ENCODE results near the gene PCARE.

The PCARE gene

DNA sequence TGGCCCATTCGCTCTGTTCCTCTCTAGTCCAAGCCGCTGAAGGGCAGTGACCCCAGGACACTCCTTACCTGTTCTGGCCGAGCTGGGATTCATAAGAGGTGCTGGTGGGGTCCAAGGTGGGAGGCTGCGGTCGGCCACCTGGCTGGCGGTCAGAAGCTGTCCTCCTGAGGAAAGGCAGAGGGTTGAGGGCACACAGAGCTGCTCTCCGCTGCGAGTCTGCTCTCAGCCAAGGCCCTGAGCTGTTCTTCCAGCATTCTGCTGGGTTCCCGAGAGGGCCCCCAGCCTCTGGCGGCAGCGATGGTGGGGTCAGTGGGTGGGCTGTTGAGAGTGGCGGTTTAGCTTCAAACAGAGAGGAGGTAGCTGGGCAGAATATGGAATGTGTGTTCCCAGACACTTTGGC, 3.8 kb downstream of the PCARE start:
- no peak for DNase-seq (ENCODE audit: low spot score)
- no peak overlapping the region for H3K27ac ChIP-seq
- ChIA-PET CTCF (interaction anchor here (0.7 kb wide), 1 partner anchor 654 kb away, joined by 3 read pairs; no protein-coding TSS in a partner anchor), POLR2A (ENCODE audit: low non-redundant PET) (no interaction called here)
- TF ChIP-seq, protein P1, sequence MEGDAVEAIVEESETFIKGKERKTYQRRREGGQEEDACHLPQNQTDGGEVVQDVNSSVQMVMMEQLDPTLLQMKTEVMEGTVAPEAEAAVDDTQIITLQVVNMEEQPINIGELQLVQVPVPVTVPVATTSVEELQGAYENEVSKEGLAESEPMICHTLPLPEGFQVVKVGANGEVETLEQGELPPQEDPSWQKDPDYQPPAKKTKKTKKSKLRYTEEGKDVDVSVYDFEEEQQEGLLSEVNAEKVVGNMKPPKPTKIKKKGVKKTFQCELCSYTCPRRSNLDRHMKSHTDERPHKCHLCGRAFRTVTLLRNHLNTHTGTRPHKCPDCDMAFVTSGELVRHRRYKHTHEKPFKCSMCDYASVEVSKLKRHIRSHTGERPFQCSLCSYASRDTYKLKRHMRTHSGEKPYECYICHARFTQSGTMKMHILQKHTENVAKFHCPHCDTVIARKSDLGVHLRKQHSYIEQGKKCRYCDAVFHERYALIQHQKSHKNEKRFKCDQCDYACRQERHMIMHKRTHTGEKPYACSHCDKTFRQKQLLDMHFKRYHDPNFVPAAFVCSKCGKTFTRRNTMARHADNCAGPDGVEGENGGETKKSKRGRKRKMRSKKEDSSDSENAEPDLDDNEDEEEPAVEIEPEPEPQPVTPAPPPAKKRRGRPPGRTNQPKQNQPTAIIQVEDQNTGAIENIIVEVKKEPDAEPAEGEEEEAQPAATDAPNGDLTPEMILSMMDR (conservative IDR thresholded peaks at IDR 0.05; ENCODE audit: low read depth) = no peak

DNA sequence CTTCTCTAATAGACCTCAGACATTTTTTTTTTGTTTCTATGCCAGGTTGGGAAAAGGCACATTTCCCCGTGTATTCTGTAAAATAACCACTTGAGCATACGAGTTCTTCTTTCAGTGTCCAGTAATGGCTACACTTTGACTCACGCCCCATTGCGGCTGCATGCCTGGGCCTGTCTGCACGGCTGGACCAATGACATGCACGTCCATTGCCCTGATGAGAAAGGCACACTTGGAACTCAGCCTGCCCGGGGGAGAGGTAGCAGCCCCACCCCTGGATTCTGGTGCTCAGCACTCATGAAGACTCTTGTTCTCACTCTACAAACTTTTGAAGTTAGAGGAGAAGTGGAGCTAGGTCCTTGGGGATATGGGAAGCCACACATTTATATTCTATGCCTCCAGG, 5.8 kb downstream of the PCARE start:
- peak; percentile 83 for DNase-seq (ENCODE audit: low spot score)
- ChIA-PET CTCF (interaction anchor here (0.8 kb wide), 2 partner anchors 14 kb away, joined by 3 read pairs; no protein-coding TSS in a partner anchor), POLR2A (ENCODE audit: low non-redundant PET) (no interaction called here)
- H3K27ac ChIP-seq = peak overlapping the region; percentile 69
- TF ChIP-seq, protein P1 (conservative IDR thresholded peaks at IDR 0.05; ENCODE audit: low read depth) = no peak

DNA sequence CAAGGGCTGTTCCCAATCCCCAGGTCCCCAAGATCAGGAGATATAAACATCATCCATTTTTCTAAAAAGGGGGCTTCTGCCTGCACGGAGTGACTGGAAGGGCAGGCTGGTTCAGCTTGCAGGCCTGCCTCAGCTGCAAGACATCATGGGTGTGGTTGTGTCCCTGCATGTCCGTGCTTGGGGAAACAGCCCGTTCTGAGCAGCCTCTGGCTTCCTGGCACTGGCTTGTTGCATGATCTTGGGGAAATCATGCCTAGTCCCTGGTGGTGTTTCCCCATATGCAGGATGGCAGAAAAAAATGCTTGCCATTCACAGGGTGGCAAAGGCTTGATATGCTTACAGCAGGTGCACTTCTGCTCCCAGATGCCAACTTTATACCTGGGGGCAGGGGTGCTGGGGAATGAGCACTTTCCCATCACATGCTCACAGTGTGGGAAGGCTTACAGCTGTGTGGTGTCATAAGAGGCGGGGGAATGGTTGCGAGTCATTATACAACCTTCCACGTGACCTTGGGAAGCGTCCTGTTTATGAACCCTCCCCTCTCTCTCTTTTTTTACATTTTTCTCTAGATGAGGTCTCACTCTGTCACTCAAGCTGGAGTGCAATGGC, 7.2 kb downstream of the PCARE start:
- CTCF ChIA-PET = interaction anchor here (0.6 kb wide), 1 partner anchor 8 kb away, joined by 3 read pairs; no protein-coding TSS in a partner anchor
- peak overlapping the region; percentile 95 for H3K27ac ChIP-seq
- POLR2A ChIA-PET (ENCODE audit: low non-redundant PET) = no interaction called here
- TF ChIP-seq, protein P1 (conservative IDR thresholded peaks at IDR 0.05; ENCODE audit: low read depth) = no peak
- peak; percentile 37 for DNase-seq (ENCODE audit: low spot score)

DNA sequence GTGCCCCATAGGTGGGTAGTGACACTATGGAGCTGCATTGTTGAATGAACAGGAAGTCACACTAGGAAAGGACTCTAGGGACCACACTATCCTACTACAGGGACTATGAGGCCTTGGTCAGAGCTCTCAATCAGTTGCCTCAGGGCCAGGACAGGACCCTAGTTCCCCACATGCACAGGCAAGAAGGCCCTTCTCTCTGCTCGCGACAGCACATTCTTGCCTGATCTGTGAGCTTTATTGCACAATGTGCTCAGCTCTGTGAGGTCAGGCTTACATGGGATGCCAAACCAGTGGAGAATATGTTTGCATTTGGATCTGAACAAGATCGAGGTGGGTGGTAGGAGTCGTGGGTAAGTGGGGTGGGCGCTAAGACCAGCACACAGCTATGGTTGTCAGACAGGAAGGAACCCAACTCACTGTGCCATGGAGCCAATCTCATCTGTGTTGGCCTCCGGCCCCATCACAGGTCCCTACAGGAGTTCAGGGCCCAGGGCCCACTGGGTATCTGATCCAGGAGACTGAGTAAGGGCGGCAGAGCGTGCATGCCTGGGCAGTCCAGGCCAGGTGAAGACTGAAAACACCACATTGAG, 8.0 kb downstream of the PCARE start:
- POLR2A ChIA-PET (ENCODE audit: low non-redundant PET) = no interaction called here
- peak overlapping the region; percentile 95 for H3K27ac ChIP-seq
- TF ChIP-seq, protein P1 (conservative IDR thresholded peaks at IDR 0.05; ENCODE audit: low read depth) = no peak
- CTCF ChIA-PET = no interaction called here
- peak; percentile 30 for DNase-seq (ENCODE audit: low spot score)

DNA sequence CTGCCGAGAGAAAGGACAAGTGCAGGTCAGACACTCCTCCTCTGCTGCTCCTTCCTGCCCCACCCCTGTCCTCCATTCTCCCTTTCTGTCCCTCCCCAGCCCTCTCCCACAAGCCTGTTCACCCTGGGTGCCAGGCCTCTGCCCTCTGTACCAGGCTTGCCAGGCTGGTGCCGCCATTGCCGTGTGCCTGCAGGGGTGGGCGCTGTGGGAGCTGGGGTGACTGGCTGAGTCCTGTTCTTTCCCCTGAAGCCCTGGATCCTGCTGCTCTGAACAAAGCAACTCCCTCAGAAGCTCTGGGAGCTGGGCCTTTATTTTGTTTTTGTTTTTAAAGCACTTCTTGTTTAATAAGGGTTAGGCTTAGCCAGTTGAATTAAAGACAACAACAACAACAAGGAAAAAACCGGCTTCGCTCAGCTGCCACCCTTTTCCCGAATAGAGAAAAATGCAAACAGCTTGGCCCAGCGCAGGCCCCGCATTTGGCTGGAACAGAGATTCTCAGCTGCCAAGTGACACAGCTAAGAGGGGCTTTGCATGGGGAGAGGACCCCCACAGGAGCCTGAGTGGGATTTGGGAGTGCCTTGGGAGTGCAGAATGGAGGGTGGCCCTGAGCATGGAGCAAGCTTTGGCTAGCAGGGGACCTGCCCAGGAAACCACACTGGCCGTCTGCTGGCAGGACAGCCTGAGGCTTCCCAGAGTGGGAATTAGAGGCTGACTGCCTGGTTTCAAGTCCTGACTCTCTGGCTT, 9.1 kb downstream of the PCARE start:
- no peak for DNase-seq (ENCODE audit: low spot score)
- ChIA-PET CTCF (interaction anchor here (0.7 to 1.0 kb wide), 2 partner anchors 12 to 260 kb away, joined by 3 to 4 read pairs; no protein-coding TSS in a partner anchor), POLR2A (ENCODE audit: low non-redundant PET) (no interaction called here)
- TF ChIP-seq, protein P1 (conservative IDR thresholded peaks at IDR 0.05; ENCODE audit: low read depth) = no peak
- H3K27ac ChIP-seq = peak overlapping the region; percentile 95

DNA sequence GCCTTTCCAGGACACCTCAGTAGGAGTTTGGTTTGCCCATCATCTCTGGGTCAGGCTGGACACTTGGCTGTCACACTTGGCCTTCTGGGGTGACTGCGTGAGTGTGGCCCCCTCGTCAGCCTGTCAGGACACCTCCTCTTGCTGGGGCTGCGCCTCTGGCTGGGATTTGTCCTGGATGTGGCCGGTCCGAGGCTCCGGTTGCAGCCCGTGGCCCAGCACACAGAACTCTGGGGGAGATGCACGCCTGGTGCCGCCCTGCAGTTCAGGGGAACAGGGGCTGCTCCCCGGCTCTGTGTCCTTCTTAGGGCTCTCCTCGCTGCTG, 9.6 kb downstream of the PCARE start:
- TF ChIP-seq, protein P1 (conservative IDR thresholded peaks at IDR 0.05; ENCODE audit: low read depth) = no peak
- POLR2A ChIA-PET (ENCODE audit: low non-redundant PET) = no interaction called here
- peak overlapping the region; percentile 95 for H3K27ac ChIP-seq
- CTCF ChIA-PET = no interaction called here
- no peak for DNase-seq (ENCODE audit: low spot score)
